Nephron progenitor cell (in vitro differentiated cells): ENCODE results near the gene MTHFD1L.

Experiments used
- DNase-seq: peaks from one replicate; pipeline ENCODE4 v3.0.0; 2021
- H3K27ac Mint-ChIP-seq: 2 replicates; pipeline ENCODE4 v1.8.0; 2021; ENCODE audit warnings: mild to moderate bottlenecking, moderate library complexity, mixed read lengths
- H3K27me3 Mint-ChIP-seq: 2 replicates; pipeline ENCODE4 v1.8.0; 2021; ENCODE audit warnings: mild to moderate bottlenecking, low read depth, mixed read lengths; ENCODE audit not compliant: poor library complexity
- H3K36me3 Mint-ChIP-seq: 2 replicates; pipeline ENCODE4 v1.8.0; 2021; ENCODE audit warnings: low read depth, mixed read lengths
- H3K4me1 Mint-ChIP-seq: 2 replicates; pipeline ENCODE4 v1.8.0; 2021; ENCODE audit warnings: mixed read lengths
- H3K4me3 Mint-ChIP-seq: 2 replicates; pipeline ENCODE4 v1.8.0; 2021; ENCODE audit warnings: mild to moderate bottlenecking, moderate library complexity, mixed read lengths
- H3K9me3 Mint-ChIP-seq: 2 replicates; pipeline ENCODE4 v1.8.0; 2021; ENCODE audit warnings: mild to moderate bottlenecking, moderate library complexity, mixed read lengths
- TF ChIP-seq, protein P1 (sequence below): fragments of 200-600 bp; sonication (generic); IDR thresholded peaks from 2 replicates; pipeline ENCODE4 v1.5.0; 2021; ENCODE audit warnings: antibody characterized with exemption

Gene MTHFD1L

DNA sequence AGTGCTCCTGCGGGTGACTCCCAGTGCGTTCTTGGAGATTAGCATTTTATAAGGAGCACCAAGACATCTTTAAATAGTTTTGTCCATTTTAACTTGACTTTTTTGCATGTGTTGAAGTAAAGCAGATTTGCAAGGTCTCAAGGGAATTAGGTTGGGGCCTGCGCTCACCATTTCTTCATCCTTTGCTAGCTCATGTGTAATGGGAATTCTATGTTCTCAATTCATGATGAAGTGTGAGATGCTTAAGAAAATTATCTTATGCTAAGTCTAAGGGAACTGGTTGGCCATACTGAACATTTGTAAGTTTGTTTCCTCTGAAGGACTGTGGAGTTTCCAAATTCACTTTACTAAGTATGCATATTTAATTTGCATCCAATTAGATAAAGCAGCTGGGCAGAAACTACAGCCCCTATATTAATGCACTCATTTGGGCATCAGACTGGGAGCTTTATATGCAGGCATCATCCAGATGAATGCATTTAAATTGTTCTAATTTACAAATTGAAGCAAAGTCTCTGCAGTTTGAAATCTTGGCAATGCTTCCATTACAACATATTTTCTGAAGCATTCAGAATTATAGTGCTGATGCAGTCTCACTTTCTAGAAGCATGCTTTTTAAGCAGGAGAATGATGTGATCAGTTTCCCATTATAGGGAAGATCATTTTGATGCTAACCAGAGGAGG lies 266.0 kb downstream of the MTHFD1L start:
- Mint-ChIP-seq H3K9me3 (peaks cover 58% of the 10 kb centered on the region), H3K27ac (no peak overlapping the region), H3K4me3 (no peak overlapping the region), H3K4me1 (peaks cover 6% of the 10 kb centered on the region), H3K27me3 (peaks cover 4% of the 10 kb centered on the region), H3K36me3 (peaks cover 24% of the 10 kb centered on the region)
- TF ChIP-seq, protein P1, sequence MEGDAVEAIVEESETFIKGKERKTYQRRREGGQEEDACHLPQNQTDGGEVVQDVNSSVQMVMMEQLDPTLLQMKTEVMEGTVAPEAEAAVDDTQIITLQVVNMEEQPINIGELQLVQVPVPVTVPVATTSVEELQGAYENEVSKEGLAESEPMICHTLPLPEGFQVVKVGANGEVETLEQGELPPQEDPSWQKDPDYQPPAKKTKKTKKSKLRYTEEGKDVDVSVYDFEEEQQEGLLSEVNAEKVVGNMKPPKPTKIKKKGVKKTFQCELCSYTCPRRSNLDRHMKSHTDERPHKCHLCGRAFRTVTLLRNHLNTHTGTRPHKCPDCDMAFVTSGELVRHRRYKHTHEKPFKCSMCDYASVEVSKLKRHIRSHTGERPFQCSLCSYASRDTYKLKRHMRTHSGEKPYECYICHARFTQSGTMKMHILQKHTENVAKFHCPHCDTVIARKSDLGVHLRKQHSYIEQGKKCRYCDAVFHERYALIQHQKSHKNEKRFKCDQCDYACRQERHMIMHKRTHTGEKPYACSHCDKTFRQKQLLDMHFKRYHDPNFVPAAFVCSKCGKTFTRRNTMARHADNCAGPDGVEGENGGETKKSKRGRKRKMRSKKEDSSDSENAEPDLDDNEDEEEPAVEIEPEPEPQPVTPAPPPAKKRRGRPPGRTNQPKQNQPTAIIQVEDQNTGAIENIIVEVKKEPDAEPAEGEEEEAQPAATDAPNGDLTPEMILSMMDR, result no peak
- no peak for DNase-seq

DNA sequence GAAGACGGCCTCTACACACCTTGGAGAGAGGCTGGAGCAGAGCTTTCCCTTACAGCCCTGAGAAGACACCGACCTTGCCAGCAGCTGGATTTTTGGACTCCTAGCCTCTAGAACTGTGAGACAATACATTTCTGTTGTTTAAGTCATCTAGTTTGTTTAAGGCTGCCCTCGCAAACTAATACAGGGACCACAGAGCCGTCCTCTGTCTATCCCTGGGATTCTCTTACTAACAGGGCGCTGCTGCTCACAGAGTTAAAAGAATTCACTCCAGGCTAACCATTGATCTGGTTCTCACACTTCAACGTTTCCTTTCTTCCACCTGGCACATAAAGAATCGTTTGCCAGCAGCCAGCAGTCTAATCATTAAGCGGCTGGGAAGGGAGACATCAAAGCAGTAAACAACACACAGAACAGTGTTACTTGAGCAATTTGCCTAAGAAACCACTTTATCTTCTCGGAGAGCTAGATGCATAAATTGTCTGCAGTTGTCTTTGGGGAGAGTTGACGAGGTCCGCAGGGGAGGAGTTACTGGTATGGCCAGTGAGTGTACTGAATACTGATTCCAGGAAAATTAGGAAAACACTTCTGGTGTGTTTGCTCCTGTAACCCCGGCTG lies 270.7 kb downstream of the MTHFD1L start:
- Mint-ChIP-seq H3K4me3 (peak overlapping the region; percentile 52), H3K36me3 (peaks cover 7% of the 10 kb centered on the region)

DNA sequence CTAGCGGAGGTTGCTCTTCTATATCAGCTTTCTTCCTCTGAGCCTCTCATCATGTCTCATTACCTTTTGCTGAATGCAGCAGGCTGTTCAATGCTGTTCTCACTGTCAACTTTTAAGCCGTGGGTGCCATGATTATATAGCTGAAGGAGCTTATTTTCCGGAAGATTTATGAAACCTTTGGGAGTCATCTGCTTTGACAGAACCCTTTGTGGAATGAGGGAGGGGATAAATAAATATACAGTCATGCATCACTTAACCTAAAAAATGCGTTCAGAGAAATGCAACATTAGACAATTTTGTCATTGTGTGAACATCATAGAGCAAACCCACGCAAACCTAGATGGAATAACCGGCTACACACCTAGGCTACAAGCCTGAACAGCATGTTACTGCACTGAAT lies 272.0 kb downstream of the MTHFD1L start:
- Mint-ChIP-seq H3K27ac (no peak overlapping the region), H3K4me3 (no peak overlapping the region), H3K9me3 (peaks cover 31% of the 10 kb centered on the region), H3K4me1 (peaks cover 24% of the 10 kb centered on the region), H3K27me3 (no peaks in the 10 kb centered on the region), H3K36me3 (peaks cover 7% of the 10 kb centered on the region)
- DNase-seq, result no peak
- TF ChIP-seq, protein P1, result no peak

More for the DNA sequence above, 270.7 kb downstream of the MTHFD1L start:
- Mint-ChIP-seq H3K4me1 (peaks cover 24% of the 10 kb centered on the region), H3K9me3 (peaks cover 38% of the 10 kb centered on the region), H3K27ac (peak overlapping the region; percentile 70), H3K27me3 (no peaks in the 10 kb centered on the region)
- TF ChIP-seq, protein P1, result no peak
- peak; percentile 17 for DNase-seq

DNA sequence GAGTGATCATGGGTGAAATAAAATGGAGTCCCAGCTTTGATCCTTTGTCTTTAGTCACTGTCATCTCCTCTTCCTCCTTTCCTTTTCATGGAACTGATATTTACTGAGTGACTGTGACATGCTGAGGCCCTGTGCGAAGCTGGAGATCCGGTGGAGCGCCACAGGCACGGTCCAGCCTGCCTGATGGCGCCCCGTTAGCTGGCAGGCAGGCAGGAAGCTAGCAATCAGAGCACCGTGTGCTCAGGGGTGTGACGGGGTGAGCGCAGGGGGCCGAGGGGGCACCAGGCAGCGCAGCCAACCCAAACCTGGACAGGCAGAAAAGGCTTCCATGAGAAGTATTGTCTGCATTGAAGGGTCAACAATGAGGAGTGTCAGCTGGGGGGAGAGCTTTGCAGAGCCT lies 274.0 kb downstream of the MTHFD1L start:
- H3K27me3 Mint-ChIP-seq, result no peaks in the 10 kb centered on the region
- no peak for DNase-seq
- TF ChIP-seq, protein P1, result no peak
- peaks cover 13% of the 10 kb centered on the region for H3K9me3 Mint-ChIP-seq
- peaks cover 37% of the 10 kb centered on the region for H3K4me1 Mint-ChIP-seq
- H3K27ac Mint-ChIP-seq, result peak overlapping the region; percentile 92
- H3K4me3 Mint-ChIP-seq, result no peak overlapping the region
- no peaks in the 10 kb centered on the region for H3K36me3 Mint-ChIP-seq

DNA sequence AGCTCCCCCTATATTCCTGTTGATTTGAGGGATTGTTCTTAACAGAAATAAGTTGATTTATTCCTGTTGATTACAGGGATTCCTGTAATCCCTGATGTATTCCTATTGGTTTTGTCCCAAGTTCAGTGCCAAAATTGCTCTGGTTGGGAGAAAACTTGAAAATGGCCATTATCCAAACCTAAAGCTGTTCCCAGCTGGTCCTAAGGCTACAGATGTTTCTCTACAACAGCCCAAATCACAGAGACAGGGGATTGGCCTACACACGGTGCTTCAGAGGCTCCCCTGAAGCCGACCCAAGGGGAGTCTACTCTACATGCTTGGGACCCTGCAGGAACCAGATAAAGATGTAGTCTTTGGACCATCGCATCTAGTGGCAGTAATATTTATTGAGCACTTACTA lies 275.3 kb downstream of the MTHFD1L start:
- no peaks in the 10 kb centered on the region for H3K27me3 Mint-ChIP-seq
- no peak overlapping the region for H3K27ac Mint-ChIP-seq
- H3K4me1 Mint-ChIP-seq, result peaks cover 43% of the 10 kb centered on the region
- H3K9me3 Mint-ChIP-seq, result peaks cover 4% of the 10 kb centered on the region
- DNase-seq, result no peak
- no peak overlapping the region for H3K4me3 Mint-ChIP-seq
- H3K36me3 Mint-ChIP-seq, result no peaks in the 10 kb centered on the region
- TF ChIP-seq, protein P1, result no peak

DNA sequence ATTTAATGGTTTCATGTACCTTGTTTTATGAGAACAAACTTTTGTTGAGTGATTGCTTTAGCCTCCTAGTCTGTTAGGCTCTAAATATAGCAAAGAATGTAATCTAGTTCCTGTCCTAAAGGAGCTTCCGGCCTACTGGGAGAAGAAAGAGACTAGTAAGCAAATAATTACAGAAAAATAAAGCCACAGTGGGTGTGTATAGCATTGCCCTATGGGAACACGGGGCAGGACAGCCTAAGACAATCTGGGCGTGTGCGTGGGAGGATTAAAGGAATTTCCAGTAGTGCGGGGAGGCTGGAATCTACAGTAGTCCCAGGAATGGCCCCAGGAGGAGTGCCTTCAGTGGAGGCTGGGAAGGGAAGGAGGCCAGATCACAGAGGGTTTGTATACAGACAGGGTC lies 276.2 kb downstream of the MTHFD1L start:
- TF ChIP-seq, protein P1, result no peak
- peaks cover 35% of the 10 kb centered on the region for H3K4me1 Mint-ChIP-seq
- H3K27me3 Mint-ChIP-seq, result no peaks in the 10 kb centered on the region
- DNase-seq, result no peak
- no peak overlapping the region for H3K4me3 Mint-ChIP-seq
- H3K36me3 Mint-ChIP-seq, result peaks cover 2% of the 10 kb centered on the region
- H3K27ac Mint-ChIP-seq, result peak overlapping the region; percentile 42
- peaks cover 7% of the 10 kb centered on the region for H3K9me3 Mint-ChIP-seq
